OCI-LY1 (cell line): ENCODE measurements around the gene MAPK13.
A peak's percentile ranks its signal among the peaks of the same experiment; 100 is the strongest.

Source experiments
- H2AFZ ChIP-seq: fragments of 200-600 bp; sonication (generic), shearing (Covaris generic); 2 replicates; pipeline ENCODE4 v1.6.0; 2014; ENCODE audit warnings: antibody characterized with exemption, mild to moderate bottlenecking, low read length
- H3F3A ChIP-seq: fragments of 200-600 bp; sonication (generic), shearing (Covaris generic); 2 replicates; pipeline ENCODE4 v1.6.0; 2014; ENCODE audit warnings: mild to moderate bottlenecking, antibody characterized with exemption, low read length, moderate library complexity; ENCODE audit not compliant: insufficient read depth
- H3K27ac ChIP-seq: fragments of 200-600 bp; sonication (generic); 2 replicates; pipeline ENCODE4 v1.5.1; 2014; ENCODE audit warnings: low read length, mixed run types, mild to moderate bottlenecking, low read depth; ENCODE audit not compliant: poor library complexity, severe bottlenecking
- H3K27me3 ChIP-seq: fragments of 200-600 bp; sonication (generic); 2 replicates; pipeline ENCODE4 v1.6.0; 2014; ENCODE audit warnings: antibody characterized with exemption, mild to moderate bottlenecking, low read length, moderate library complexity; ENCODE audit not compliant: insufficient read depth
- H3K36me3 ChIP-seq: fragments of 200-600 bp; sonication (generic); 2 replicates; pipeline ENCODE4 v1.6.1; 2014; ENCODE audit warnings: mild to moderate bottlenecking, antibody characterized with exemption, low read length, moderate library complexity, mixed read lengths; ENCODE audit not compliant: insufficient read depth
- H3K4me1 ChIP-seq: fragments of 200-600 bp; sonication (generic); 2 replicates; pipeline ENCODE4 v1.5.1; 2014; ENCODE audit warnings: mild to moderate bottlenecking, low read length, moderate library complexity; ENCODE audit not compliant: insufficient read depth, severe bottlenecking
- H3K4me2 ChIP-seq: fragments of 200-600 bp; sonication (generic), shearing (Covaris generic); 2 replicates; pipeline ENCODE4 v1.6.1; 2014; ENCODE audit warnings: low read length
- H3K4me3 ChIP-seq: fragments of 200-600 bp; sonication (generic); 2 replicates; pipeline ENCODE4 v1.5.1; 2014; ENCODE audit warnings: low read length, low read depth, mild to moderate bottlenecking, mixed read lengths; ENCODE audit not compliant: poor library complexity, severe bottlenecking
- H3K79me2 ChIP-seq: fragments of 200-600 bp; shearing (Covaris generic); 2 replicates; pipeline ENCODE4 v1.6.1; 2016; ENCODE audit warnings: mixed run types, low read length, mixed read lengths; ENCODE audit not compliant: insufficient read depth
- H3K9ac ChIP-seq: fragments of 200-600 bp; sonication (generic), shearing (Covaris generic); 2 replicates; pipeline ENCODE4 v1.6.1; 2014; ENCODE audit warnings: mild to moderate bottlenecking, low read length, mixed read lengths
- H3K9me2 ChIP-seq: fragments of 200-600 bp; sonication (generic), shearing (Covaris generic); 2 replicates; pipeline ENCODE4 v1.6.1; 2014; ENCODE audit warnings: low read depth, mild to moderate bottlenecking, low read length, mixed read lengths
- H3K9me3 ChIP-seq: fragments of 200-600 bp; shearing (Covaris generic); 2 replicates; pipeline ENCODE4 v1.6.1; 2014; ENCODE audit warnings: low read length, mixed read lengths
- H4K20me1 ChIP-seq: fragments of 200-600 bp; sonication (generic), shearing (Covaris generic); 2 replicates; pipeline ENCODE4 v1.6.0; 2016; ENCODE audit warnings: mild to moderate bottlenecking, low read length; ENCODE audit not compliant: insufficient read depth
- CTCF ChIP-seq: fragments of 200-600 bp; sonication (generic), shearing (Covaris generic); IDR thresholded peaks from 2 replicates; pipeline ENCODE4 v1.5.1; 2017; ENCODE audit warnings: mild to moderate bottlenecking, antibody characterized with exemption, low read length, moderate library complexity, mixed read lengths
- EZH2 ChIP-seq: fragments of 200-600 bp; sonication (generic), shearing (Covaris generic); IDR thresholded peaks from 2 replicates; pipeline ENCODE4 v1.8.0; 2017; ENCODE audit warnings: borderline replicate concordance, mixed run types, mild to moderate bottlenecking, antibody characterized with exemption, low read length, moderate library complexity, mixed read lengths

The MAPK13 gene

GRCh38 chr6:36120539-36120938 is 9.8 kb upstream of the MAPK13 start:
- Histone ChIP-seq H3K27me3 (no peaks in the 10 kb centered on the region), H3K9ac (peak overlapping the region; percentile 55), H3K9me2 (no peaks in the 10 kb centered on the region), H2AFZ (no peak overlapping the region), H3K79me2 (no peaks in the 10 kb centered on the region), H3F3A (no peaks in the 10 kb centered on the region), H4K20me1 (no peaks in the 10 kb centered on the region), H3K4me2 (peak overlapping the region; percentile 63), H3K36me3 (no peaks in the 10 kb centered on the region), H3K9me3 (no peaks in the 10 kb centered on the region), H3K4me3 (peak overlapping the region; percentile 39), H3K27ac (peak overlapping the region; percentile 82), H3K4me1 (peaks cover 44% of the 10 kb centered on the region)
- TF ChIP-seq EZH2, result no peak
- TF ChIP-seq CTCF, result no peak

GRCh38 chr6:36120979-36121786 is 9.1 kb upstream of the MAPK13 start:
- Histone ChIP-seq H3K9ac (peak overlapping the region; percentile 55), H3K9me3 (no peaks in the 10 kb centered on the region), H3K36me3 (no peaks in the 10 kb centered on the region), H4K20me1 (no peaks in the 10 kb centered on the region), H3F3A (no peaks in the 10 kb centered on the region), H2AFZ (no peak overlapping the region), H3K27ac (peak overlapping the region; percentile 82), H3K9me2 (no peaks in the 10 kb centered on the region), H3K4me3 (peak overlapping the region; percentile 39), H3K4me1 (peaks cover 38% of the 10 kb centered on the region), H3K79me2 (no peaks in the 10 kb centered on the region), H3K4me2 (peak overlapping the region; percentile 63), H3K27me3 (no peaks in the 10 kb centered on the region)
- no peak for TF ChIP-seq EZH2
- TF ChIP-seq CTCF, result no peak

DNA sequence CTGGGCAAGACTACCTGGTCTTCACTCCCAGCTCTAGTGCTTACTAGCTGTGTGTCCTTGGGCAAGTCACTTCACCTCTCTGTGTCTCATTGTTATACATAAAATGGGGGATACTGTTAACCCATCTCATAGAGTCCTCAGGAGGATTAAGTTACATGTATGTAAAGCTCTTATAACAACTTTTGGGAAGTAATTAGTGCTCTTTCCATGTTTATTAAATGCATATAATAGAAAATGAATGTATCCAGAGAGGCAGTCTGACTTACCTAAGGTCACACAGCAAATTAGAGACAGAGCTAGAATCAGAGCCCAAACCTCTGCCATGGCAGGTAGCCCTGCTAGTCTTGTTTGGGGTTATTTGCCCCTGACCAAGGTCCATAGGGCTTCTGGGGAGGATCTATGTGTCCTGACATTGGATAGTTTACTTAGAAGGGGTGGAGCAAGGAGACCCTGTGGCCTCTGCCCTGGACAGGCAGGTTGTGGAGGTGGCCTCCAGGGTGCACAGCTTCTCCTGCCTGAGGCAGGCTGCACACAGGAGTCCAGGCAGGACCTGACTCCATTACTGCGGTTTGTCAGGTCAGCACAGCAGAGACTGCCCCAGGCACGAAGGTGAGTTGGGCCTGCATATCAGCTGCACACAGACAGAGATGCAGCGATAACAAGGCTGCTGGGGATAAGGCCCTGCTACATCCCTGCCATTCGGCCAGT is 8.4 kb upstream of the MAPK13 start:
- Histone ChIP-seq H3K36me3 (no peaks in the 10 kb centered on the region), H3F3A (no peaks in the 10 kb centered on the region), H3K9me3 (no peaks in the 10 kb centered on the region), H3K79me2 (no peaks in the 10 kb centered on the region), H3K4me1 (peaks cover 33% of the 10 kb centered on the region), H3K9ac (no peak overlapping the region), H3K9me2 (no peaks in the 10 kb centered on the region), H3K4me2 (no peak overlapping the region), H3K4me3 (no peak overlapping the region), H4K20me1 (no peaks in the 10 kb centered on the region), H2AFZ (no peak overlapping the region), H3K27me3 (no peaks in the 10 kb centered on the region), H3K27ac (no peak overlapping the region)
- no peak for TF ChIP-seq CTCF
- TF ChIP-seq EZH2, result no peak
